Panc1 (cell line): ENCODE results near the gene CNGA4. TPM values are rescaled to one million over a fixed set of nuclear protein-coding genes. Genes with fewer than 3 reads are reported as not detected.

Experiments
- ATAC-seq: fragments of 200-7000 bp; cut with Tn5 transposase; 2 replicates; pipeline ENCODE4 v1.9.1; 2020; ENCODE audit warnings: mild to moderate bottlenecking, moderate library complexity
- BruUV-seq: library from RNA; stranded (reverse); fragments of 400-500 nt; replicated peaks from 2 replicates; lab custom pipeline; 2021; lab: Mats Ljungman, UMichigan
- CTCF ChIA-PET: fragments of 300-600 bp; sonication (Branson Sonifier 250); formaldehyde crosslinking; loops from one replicate; lab custom pipeline; 2022; ENCODE audit warnings: antibody characterized with exemption; lab: Charles Lee
- POLR2A ChIA-PET: fragments of 300-600 bp; sonication (Branson Sonifier 250); formaldehyde crosslinking; loops from one replicate; lab custom pipeline; 2022; ENCODE audit warnings: antibody characterized with exemption; lab: Charles Lee
- DNase-seq: peaks from one replicate; pipeline ENCODE4 v3.0.0-alpha.2; 2010; ENCODE audit warnings: low read depth, low spot score
- H3K27ac ChIP-seq: 2 replicates; pipeline ENCODE4 v1.5.1; 2011; ENCODE audit warnings: mild to moderate bottlenecking, low read length, inconsistent platforms
- H3K27me3 ChIP-seq: fragments of 200-500 bp; sonication (Bioruptor generic); 2 replicates; pipeline ENCODE4 v1.6.0; 2014; ENCODE audit warnings: low read length, inconsistent platforms; ENCODE audit not compliant: control insufficient read depth, insufficient read depth
- H3K36me3 ChIP-seq: fragments of 200-500 bp; sonication (Bioruptor generic); 2 replicates; pipeline ENCODE4 v1.5.1; 2014; ENCODE audit warnings: inconsistent platforms, mild to moderate bottlenecking, low read length, moderate library complexity; ENCODE audit not compliant: control insufficient read depth, insufficient read depth
- H3K4me1 ChIP-seq: 2 replicates; pipeline ENCODE4 v1.5.1; 2011; ENCODE audit warnings: inconsistent platforms, mild to moderate bottlenecking, low read length, moderate library complexity; ENCODE audit not compliant: control insufficient read depth, insufficient read depth
- H3K4me3 ChIP-seq, 2 experiments: 2 replicates each; pipeline ENCODE4 v1.5.1; 2011 to 2012; ENCODE audit warnings: low read depth in 2 of 2, low read length in 2 of 2, mild to moderate bottlenecking in 2 of 2, inconsistent platforms in 1 of 2, moderate library complexity in 1 of 2
- H3K9me3 ChIP-seq: fragments of 200-500 bp; sonication (Bioruptor generic); 2 replicates; pipeline ENCODE4 v1.5.1; 2014; ENCODE audit warnings: low read depth, mild to moderate bottlenecking, inconsistent platforms, low read length, moderate library complexity; ENCODE audit not compliant: control insufficient read depth, insufficient read depth
- POLR2AphosphoS5 ChIP-seq: IDR thresholded peaks from 2 replicates; pipeline ENCODE4 v1.6.1; 2012; ENCODE audit warnings: mild to moderate bottlenecking, low read depth, low read length, moderate library complexity
- SIN3A ChIP-seq: IDR thresholded peaks from 2 replicates; pipeline ENCODE4 v1.6.1; 2012; ENCODE audit warnings: low read depth, mild to moderate bottlenecking, low read length, moderate library complexity, borderline replicate concordance; ENCODE audit not compliant: insufficient read depth
- TCF7L2 ChIP-seq: IDR thresholded peaks from 2 replicates; pipeline ENCODE4 v1.6.1; 2011; ENCODE audit warnings: mild to moderate bottlenecking, low read depth, low read length, inconsistent platforms
- in situ Hi-C: cut with HindIII; loops from 2 replicates; pipeline ENCODE4 v1.10.0; 2016; ENCODE audit warnings: low sequenced_read_pairs, low pct_unique_long_range_greater_than_20kb
- intact Hi-C: fragments of 100-400 bp; cut with micrococcal nuclease; formaldehyde crosslinking; loops from one replicate; pipeline ENCODE4 v1.10.0; 2022; ENCODE audit not compliant: unreplicated experiment
- total RNA-seq: library from RNA; stranded (reverse); gene quantifications from one replicate; pipeline ENCODE4 v1.2.1, GENCODE V29; 2021; ENCODE audit not compliant: unreplicated experiment
- TF ChIP-seq, protein P1 (sequence below): fragments of 450-650 bp; IDR thresholded peaks from 2 replicates; pipeline ENCODE4 v1.5.1; 2017; ENCODE audit warnings: mild to moderate bottlenecking
- TF ChIP-seq, protein P2 (sequence below), 2 experiments: IDR thresholded peaks; 2 replicates each; pipeline ENCODE4 v1.6.1; 2011 to 2012; ENCODE audit warnings: low read depth in 2 of 2, control low read depth in 1 of 2, low read length in 1 of 2, mild to moderate bottlenecking in 1 of 2, moderate library complexity in 1 of 2; ENCODE audit not compliant: insufficient read depth in 1 of 2

Gene CNGA4
- total RNA-seq, 1 experiment from 2014 or later: 0.62 TPM

DNA sequence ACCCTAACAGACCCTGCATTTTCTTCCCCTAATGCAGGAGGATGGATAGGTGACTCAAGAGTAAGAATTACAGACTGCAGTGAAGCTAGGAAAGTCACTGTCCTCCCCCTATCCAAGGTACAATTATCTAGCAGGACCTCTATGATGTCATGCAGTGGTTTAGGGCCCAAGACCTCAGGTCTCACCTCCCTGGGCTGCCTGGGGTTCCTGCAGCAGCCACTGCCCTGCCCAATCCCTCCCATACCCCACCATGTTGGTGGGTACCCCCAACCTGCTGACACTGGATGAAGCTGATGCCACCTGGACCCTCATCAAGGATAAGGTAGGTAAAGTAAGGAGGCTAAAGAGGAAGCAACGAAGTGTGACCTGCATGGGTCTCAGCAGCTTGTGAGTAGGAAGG is 33.5 kb upstream of the CNGA4 start, which contains the start of gene C11orf42:
TSS of gene C11orf42 (plus strand) at position 192 of the 400 bp plus-strand sequence. CDS start at position 251, 59 bp downstream.
- intact Hi-C loops (no loop called here), in situ Hi-C loops (no loop called here)
- TF ChIP-seq SIN3A: no peak
- TF ChIP-seq, protein P1, sequence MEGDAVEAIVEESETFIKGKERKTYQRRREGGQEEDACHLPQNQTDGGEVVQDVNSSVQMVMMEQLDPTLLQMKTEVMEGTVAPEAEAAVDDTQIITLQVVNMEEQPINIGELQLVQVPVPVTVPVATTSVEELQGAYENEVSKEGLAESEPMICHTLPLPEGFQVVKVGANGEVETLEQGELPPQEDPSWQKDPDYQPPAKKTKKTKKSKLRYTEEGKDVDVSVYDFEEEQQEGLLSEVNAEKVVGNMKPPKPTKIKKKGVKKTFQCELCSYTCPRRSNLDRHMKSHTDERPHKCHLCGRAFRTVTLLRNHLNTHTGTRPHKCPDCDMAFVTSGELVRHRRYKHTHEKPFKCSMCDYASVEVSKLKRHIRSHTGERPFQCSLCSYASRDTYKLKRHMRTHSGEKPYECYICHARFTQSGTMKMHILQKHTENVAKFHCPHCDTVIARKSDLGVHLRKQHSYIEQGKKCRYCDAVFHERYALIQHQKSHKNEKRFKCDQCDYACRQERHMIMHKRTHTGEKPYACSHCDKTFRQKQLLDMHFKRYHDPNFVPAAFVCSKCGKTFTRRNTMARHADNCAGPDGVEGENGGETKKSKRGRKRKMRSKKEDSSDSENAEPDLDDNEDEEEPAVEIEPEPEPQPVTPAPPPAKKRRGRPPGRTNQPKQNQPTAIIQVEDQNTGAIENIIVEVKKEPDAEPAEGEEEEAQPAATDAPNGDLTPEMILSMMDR: no peak
- TF ChIP-seq, protein P2, sequence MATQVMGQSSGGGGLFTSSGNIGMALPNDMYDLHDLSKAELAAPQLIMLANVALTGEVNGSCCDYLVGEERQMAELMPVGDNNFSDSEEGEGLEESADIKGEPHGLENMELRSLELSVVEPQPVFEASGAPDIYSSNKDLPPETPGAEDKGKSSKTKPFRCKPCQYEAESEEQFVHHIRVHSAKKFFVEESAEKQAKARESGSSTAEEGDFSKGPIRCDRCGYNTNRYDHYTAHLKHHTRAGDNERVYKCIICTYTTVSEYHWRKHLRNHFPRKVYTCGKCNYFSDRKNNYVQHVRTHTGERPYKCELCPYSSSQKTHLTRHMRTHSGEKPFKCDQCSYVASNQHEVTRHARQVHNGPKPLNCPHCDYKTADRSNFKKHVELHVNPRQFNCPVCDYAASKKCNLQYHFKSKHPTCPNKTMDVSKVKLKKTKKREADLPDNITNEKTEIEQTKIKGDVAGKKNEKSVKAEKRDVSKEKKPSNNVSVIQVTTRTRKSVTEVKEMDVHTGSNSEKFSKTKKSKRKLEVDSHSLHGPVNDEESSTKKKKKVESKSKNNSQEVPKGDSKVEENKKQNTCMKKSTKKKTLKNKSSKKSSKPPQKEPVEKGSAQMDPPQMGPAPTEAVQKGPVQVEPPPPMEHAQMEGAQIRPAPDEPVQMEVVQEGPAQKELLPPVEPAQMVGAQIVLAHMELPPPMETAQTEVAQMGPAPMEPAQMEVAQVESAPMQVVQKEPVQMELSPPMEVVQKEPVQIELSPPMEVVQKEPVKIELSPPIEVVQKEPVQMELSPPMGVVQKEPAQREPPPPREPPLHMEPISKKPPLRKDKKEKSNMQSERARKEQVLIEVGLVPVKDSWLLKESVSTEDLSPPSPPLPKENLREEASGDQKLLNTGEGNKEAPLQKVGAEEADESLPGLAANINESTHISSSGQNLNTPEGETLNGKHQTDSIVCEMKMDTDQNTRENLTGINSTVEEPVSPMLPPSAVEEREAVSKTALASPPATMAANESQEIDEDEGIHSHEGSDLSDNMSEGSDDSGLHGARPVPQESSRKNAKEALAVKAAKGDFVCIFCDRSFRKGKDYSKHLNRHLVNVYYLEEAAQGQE (IDR thresholded peaks at IDR 0.05; ENCODE audit: insufficient read depth in 1 of 2, low read depth in 2 of 2, low read length in 1 of 2): no peak
- no peak for TF ChIP-seq POLR2AphosphoS5
- no peak for TF ChIP-seq TCF7L2
- Histone ChIP-seq H3K9me3 (no peaks in the 10 kb centered on the region), H3K27me3 (no peaks in the 10 kb centered on the region), H3K36me3 (no peaks in the 10 kb centered on the region; the same call in 1 of the 2 replicates), H3K4me1 (no peaks in the 10 kb centered on the region), H3K4me3 (no peak within 1 kb of the TSS), H3K27ac (no peak within 1 kb of the TSS)
- BruUV-seq: no TSS peak
- POLR2A ChIA-PET: no interaction called here
- CTCF ChIA-PET: no interaction called here
- ATAC-seq (no peak), DNase-seq (no peak)

DNA sequence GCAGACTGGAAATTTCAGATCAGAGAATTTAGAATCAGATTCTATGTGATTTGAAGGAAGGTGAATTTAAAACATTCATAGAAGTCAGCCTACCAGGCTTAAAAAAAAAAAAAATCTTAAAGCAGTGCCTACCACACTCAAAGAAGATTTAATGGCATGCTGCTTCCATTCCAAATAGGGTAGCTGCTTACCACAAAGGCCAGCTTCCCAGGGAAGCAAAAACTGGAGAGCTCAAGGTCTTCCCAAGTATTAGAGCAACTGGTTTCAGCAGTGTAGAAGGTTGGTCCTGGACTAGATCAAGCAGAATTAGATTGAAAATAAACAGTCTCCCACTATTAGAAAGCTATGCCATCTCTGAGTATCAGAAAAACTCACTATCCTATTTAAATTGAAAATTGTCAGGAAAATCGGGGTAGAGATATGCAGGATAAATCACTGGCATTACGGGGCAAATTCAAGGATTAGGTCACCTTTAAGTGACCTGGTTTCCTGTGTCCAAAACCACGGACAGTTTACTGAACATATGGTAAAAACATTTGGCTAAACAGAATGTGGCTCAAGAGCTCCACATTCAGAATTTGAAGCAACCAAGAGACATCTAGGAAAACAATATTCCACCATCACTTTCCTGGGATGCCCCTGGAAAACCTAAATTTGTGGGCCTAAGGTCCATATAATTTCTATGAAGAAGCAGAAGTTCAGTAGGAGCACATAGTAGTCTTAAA is 32.3 kb upstream of the CNGA4 start:
- in situ Hi-C loops: no loop called here
- ATAC-seq: no peak

More for the DNA sequence above, 32.3 kb upstream of the CNGA4 start:
- Histone ChIP-seq H3K9me3 (no peaks in the 10 kb centered on the region), H3K4me3 (no peak overlapping the region), H3K27me3 (no peaks in the 10 kb centered on the region), H3K27ac (no peak overlapping the region), H3K36me3 (no peaks in the 10 kb centered on the region; the same call in 1 of the 2 replicates), H3K4me1 (no peaks in the 10 kb centered on the region)
- intact Hi-C loops: no loop called here
- BruUV-seq: no TSS peak
- TF ChIP-seq, protein P1: no peak
- TF ChIP-seq TCF7L2 (no peak), POLR2AphosphoS5 (no peak), SIN3A (no peak)
- TF ChIP-seq, protein P2 (IDR thresholded peaks at IDR 0.05; ENCODE audit: insufficient read depth in 1 of 2, low read depth in 2 of 2, low read length in 1 of 2): no peak
- DNase-seq: no peak
- ChIA-PET POLR2A (no interaction called here), CTCF (interaction anchor here (0.6 kb wide), 1 partner anchor 49 kb away, joined by 3 read pairs; no protein-coding TSS in a partner anchor)
